Neural cell (in vitro differentiated cells): ENCODE data around the gene DOK7. TPM values are rescaled to one million over a fixed set of nuclear protein-coding genes. Genes with fewer than 3 reads are reported as not detected.

Experiments
- H2AFZ ChIP-seq: fragments of 200-600, 300-800 bp; sonication (generic), shearing (Covaris generic); 2 replicates; pipeline ENCODE4 v1.6.0; 2014; ENCODE audit warnings: low read depth, mild to moderate bottlenecking, antibody characterized with exemption, low read length, moderate library complexity
- H3F3A ChIP-seq: fragments of 200-600 bp; shearing (Covaris generic); 2 replicates; pipeline ENCODE4 v1.6.1; 2016; ENCODE audit warnings: mild to moderate bottlenecking, moderate library complexity, mixed read lengths, antibody characterized with exemption, low read length; ENCODE audit not compliant: insufficient read depth, poor library complexity, severe bottlenecking
- H3K27ac ChIP-seq: fragments of 200-600, 300-800 bp; sonication (generic), shearing (Covaris generic); 2 replicates; pipeline ENCODE4 v1.5.1; 2014; ENCODE audit warnings: mild to moderate bottlenecking, low read length, moderate library complexity
- H3K27me3 ChIP-seq: fragments of 300-800, 200-600 bp; sonication (generic), shearing (Covaris generic); 2 replicates; pipeline ENCODE4 v1.6.0; 2014; ENCODE audit warnings: mild to moderate bottlenecking, low read depth, low read length, moderate library complexity; ENCODE audit not compliant: insufficient read depth
- H3K36me3 ChIP-seq: fragments of 300-800, 200-600 bp; sonication (generic), shearing (Covaris generic); 2 replicates; pipeline ENCODE4 v1.5.1; 2014; ENCODE audit warnings: mild to moderate bottlenecking, antibody characterized with exemption, low read length, moderate library complexity; ENCODE audit not compliant: insufficient read depth
- H3K4me2 ChIP-seq: fragments of 300-800, 200-600 bp; sonication (generic), shearing (Covaris generic); 2 replicates; pipeline ENCODE4 v1.6.0; 2014; ENCODE audit warnings: mild to moderate bottlenecking, low read length
- H3K4me3 ChIP-seq: fragments of 300-800, 200-600 bp; sonication (generic), shearing (Covaris generic); 2 replicates; pipeline ENCODE4 v1.5.1; 2014; ENCODE audit warnings: mild to moderate bottlenecking, low read length, moderate library complexity
- H3K79me2 ChIP-seq: fragments of 200-600 bp; shearing (Covaris generic); replicated peaks from 2 replicates; pipeline ENCODE4 v1.6.0; 2014; ENCODE audit warnings: mild to moderate bottlenecking, low read length, moderate library complexity; ENCODE audit not compliant: insufficient read depth
- H3K9ac ChIP-seq: fragments of 300-800, 200-600 bp; sonication (generic), shearing (Covaris generic); 2 replicates; pipeline ENCODE4 v1.6.1; 2016; ENCODE audit warnings: mild to moderate bottlenecking, low read length, mixed read lengths
- H3K9me2 ChIP-seq: fragments of 200-600 bp; shearing (Covaris generic); 2 replicates; pipeline ENCODE4 v1.6.1; 2016; ENCODE audit warnings: mild to moderate bottlenecking, low read length, mixed read lengths; ENCODE audit not compliant: insufficient read depth
- H3K9me3 ChIP-seq: fragments of 200-600, 300-800 bp; sonication (generic), shearing (Covaris generic); 2 replicates; pipeline ENCODE4 v1.6.1; 2016; ENCODE audit warnings: mild to moderate bottlenecking, mixed run types, low read length, moderate library complexity, mixed read lengths
- H4K20me1 ChIP-seq: fragments of 200-600 bp; shearing (Covaris generic); 2 replicates; pipeline ENCODE4 v1.6.1; 2016; ENCODE audit warnings: mild to moderate bottlenecking, mixed run types; ENCODE audit not compliant: insufficient read depth
- CTCF ChIP-seq: fragments of 450-650 bp; IDR thresholded peaks from 2 replicates; pipeline ENCODE4 v1.5.1; 2014; ENCODE audit warnings: antibody characterized with exemption, mild to moderate bottlenecking, moderate library complexity; ENCODE audit not compliant: poor library complexity, severe bottlenecking
- EP300 ChIP-seq: fragments of 450-650 bp; conservative IDR thresholded peaks from 2 replicates; pipeline ENCODE4 v1.6.1; 2014; ENCODE audit warnings: antibody characterized with exemption, mild to moderate bottlenecking, moderate library complexity; ENCODE audit not compliant: poor library complexity, severe bottlenecking
- EZH2 ChIP-seq: fragments of 200-600, 300-800 bp; shearing (Covaris generic), sonication (generic); IDR thresholded peaks from 2 replicates; pipeline ENCODE4 v1.6.1; 2014; ENCODE audit warnings: antibody characterized with exemption, low read length, borderline replicate concordance, mild to moderate bottlenecking; ENCODE audit not compliant: insufficient read depth, poor library complexity, severe bottlenecking
- MXI1 ChIP-seq: fragments of 450-650 bp; conservative IDR thresholded peaks from 2 replicates; pipeline ENCODE4 v1.6.1; 2014; ENCODE audit warnings: antibody characterized with exemption, mild to moderate bottlenecking; ENCODE audit not compliant: poor library complexity, severe bottlenecking
- POLR2AphosphoS5 ChIP-seq: IDR thresholded peaks from 2 replicates; pipeline ENCODE4 v1.6.1; 2012
- RAD21 ChIP-seq: fragments of 450-650 bp; conservative IDR thresholded peaks from 2 replicates; pipeline ENCODE4 v1.6.1; 2014; ENCODE audit warnings: antibody characterized with exemption, mild to moderate bottlenecking, moderate library complexity
- REST ChIP-seq: IDR thresholded peaks from 2 replicates; pipeline ENCODE4 v1.6.1; 2012; ENCODE audit warnings: borderline replicate concordance
- SMC3 ChIP-seq: fragments of 450-650 bp; conservative IDR thresholded peaks from 2 replicates; pipeline ENCODE4 v1.6.1; 2014; ENCODE audit warnings: antibody characterized with exemption, mild to moderate bottlenecking, moderate library complexity; ENCODE audit not compliant: poor library complexity
- TAF1 ChIP-seq: IDR thresholded peaks from 2 replicates; pipeline ENCODE4 v1.6.1; 2012; ENCODE audit warnings: low read depth
- polyA plus RNA-seq: library from polyadenylated mRNA; depleted of rRNA; stranded (reverse); fragments of >200 nt; gene quantifications from 2 replicates; pipeline ENCODE4 v1.2.3, GENCODE V29; 2014

The DOK7 gene
- polyA plus RNA-seq, 1 donor from 2014 or later, result 0.66 TPM

GRCh38 chr4:3497095-3497494, 34.0 kb downstream of the DOK7 start:
- H3K4me3 ChIP-seq, result no peak overlapping the region
- H4K20me1 ChIP-seq, result no peaks in the 10 kb centered on the region
- no peaks in the 10 kb centered on the region for H3K79me2 ChIP-seq
- H3K36me3 ChIP-seq, result no peaks in the 10 kb centered on the region
- H3K9ac ChIP-seq, result no peak overlapping the region
- no peaks in the 10 kb centered on the region for H3K27me3 ChIP-seq
- no peaks in the 10 kb centered on the region for H3K9me2 ChIP-seq
- TF ChIP-seq CTCF (no peak), TAF1 (no peak), SMC3 (no peak), POLR2AphosphoS5 (no peak), EP300 (no peak), EZH2 (no peak), REST (no peak), MXI1 (no peak), RAD21 (no peak)
- no peaks in the 10 kb centered on the region for H3K9me3 ChIP-seq
- no peak overlapping the region for H3K27ac ChIP-seq
- no peaks in the 10 kb centered on the region for H3F3A ChIP-seq
- H2AFZ ChIP-seq, result no peak overlapping the region
- H3K4me2 ChIP-seq, result no peak overlapping the region

GRCh38 chr4:3497523-3498389, 34.6 kb downstream of the DOK7 start:
- no peaks in the 10 kb centered on the region for H3K9me3 ChIP-seq
- no peaks in the 10 kb centered on the region for H3K79me2 ChIP-seq
- H3F3A ChIP-seq, result no peaks in the 10 kb centered on the region
- no peak overlapping the region for H3K9ac ChIP-seq
- TF ChIP-seq MXI1, result no peak
- TF ChIP-seq POLR2AphosphoS5, result no peak
- no peak for TF ChIP-seq RAD21
- TF ChIP-seq CTCF, result no peak
- no peak for TF ChIP-seq SMC3
- no peak for TF ChIP-seq REST
- no peak for TF ChIP-seq EP300
- TF ChIP-seq TAF1, result no peak
- no peak for TF ChIP-seq EZH2
- no peaks in the 10 kb centered on the region for H3K27me3 ChIP-seq
- no peak overlapping the region for H2AFZ ChIP-seq
- no peaks in the 10 kb centered on the region for H4K20me1 ChIP-seq
- H3K9me2 ChIP-seq, result no peaks in the 10 kb centered on the region
- H3K27ac ChIP-seq, result no peak overlapping the region
- no peak overlapping the region for H3K4me3 ChIP-seq
- no peaks in the 10 kb centered on the region for H3K36me3 ChIP-seq
- no peak overlapping the region for H3K4me2 ChIP-seq
